Posterior vena cava (tissue), 2 donors: ENCODE results near the gene CCND1. TPM values are rescaled to one million over a fixed set of nuclear protein-coding genes. Genes with fewer than 3 reads are reported as not detected.

Experiments used
- DNase-seq: peaks from one replicate; pipeline ENCODE4 v3.0.0-alpha.2; 2020; ENCODE audit warnings: low spot score
- intact Hi-C, 2 donors: fragments of 100-400 bp; cut with DNase I; formaldehyde crosslinking; loops; one replicate each; pipeline versions ENCODE4 v1.14.1 to v1.14.2; 2022 to 2023
- total RNA-seq, 2 donors: library from RNA; stranded (reverse); fragmentation: NEBNext Ultra II Directional; extraction: Animal tissue kit (Norgen Biotek cat#: 25700); gene quantifications; one replicate each; pipeline ENCODE4 v1.2.1, GENCODE V29; 2021
- donor health status: DM: yes; HTN: yes; CAD: no.
- donor health status: DM: yes; HTN: yes; CAD: no.

Gene CCND1
- total RNA-seq, 2 donors from 2014 or later: 65.8 to 100 TPM

DNA sequence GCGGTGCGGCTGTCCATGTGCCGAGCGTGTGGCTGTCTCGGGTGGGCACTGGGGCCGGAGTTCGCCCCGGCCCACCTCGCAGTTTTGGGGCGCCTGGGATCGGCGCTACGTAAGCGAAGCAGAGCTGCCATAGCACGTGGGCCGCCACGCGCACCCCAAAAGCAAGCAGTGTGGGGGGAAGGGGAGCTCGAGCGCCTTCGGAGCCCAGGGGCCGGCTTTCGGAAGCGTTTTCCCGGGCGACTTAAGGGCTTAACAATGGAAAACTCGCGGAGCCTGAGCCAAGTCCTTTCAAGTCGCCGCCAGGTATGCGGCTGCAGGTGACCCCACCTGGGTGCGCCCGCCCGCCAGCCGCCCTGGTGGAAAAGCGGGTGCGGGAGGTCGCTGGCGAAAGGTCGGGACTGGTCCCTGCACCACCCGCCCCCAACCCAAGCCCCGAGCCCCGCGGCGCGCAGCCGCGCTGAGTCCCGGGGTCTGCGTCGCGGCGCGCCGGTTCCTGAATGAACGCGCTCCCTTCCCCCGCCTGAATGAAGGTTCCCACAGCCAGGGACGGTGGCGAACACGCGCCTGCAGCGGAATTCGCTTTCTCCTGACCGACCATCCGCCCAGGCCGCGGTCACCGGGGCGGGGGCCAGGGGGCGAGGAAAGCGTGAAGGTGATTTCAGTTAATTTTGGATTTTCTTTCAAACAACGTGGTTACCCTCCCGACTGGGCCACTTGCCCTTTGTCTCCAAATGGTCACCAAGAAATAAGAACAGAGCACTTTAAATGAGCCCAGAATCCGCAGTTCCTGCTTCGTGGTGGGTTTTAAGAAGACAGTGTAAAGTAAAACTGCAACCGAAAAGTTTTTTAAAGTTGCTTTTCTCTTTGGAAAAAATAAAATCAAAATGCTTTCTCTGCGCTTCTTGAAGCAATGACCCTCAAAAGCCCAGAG is 2.8 kb upstream of the CCND1 start:
- DNase-seq: peak; percentile 85
- intact Hi-C loops: no loop called here

DNA sequence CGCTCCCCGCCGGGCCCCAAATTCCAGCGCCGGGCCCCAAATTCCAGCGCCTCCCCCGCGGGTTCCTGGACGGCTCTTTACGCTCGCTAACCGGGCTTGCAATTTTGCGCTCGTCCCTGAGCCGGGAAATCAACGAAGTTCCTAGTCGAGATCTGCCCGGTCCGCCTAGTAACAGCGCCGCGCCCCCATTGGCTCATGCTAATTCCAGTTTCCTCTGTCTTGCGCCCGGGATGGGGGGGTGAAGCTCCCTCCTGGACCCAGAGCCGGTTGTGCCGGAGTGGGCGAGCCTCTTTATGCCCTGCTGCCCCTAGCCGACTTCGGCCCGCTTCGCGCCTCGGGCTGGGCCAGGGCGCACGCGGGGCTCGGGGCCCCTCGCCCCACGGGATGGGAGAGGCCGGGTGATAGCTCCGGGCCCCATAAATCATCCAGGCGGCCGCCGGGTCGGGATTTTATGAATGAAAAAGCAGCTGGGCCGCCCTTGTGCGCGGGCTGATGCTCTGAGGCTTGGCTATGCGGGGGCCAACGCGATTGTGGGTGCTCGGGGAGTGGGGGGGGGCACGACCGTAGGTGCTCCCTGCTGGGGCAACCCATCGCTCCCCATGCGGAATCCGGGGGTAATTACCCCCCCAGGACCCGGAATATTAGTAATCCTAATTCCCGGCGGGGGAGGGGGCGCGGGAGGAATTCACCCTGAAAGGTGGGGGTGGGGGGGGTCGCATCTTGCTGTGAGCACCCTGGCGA is 1.8 kb upstream of the CCND1 start:
- DNase-seq: peak; percentile 98
- intact Hi-C loops: no loop called here

DNA sequence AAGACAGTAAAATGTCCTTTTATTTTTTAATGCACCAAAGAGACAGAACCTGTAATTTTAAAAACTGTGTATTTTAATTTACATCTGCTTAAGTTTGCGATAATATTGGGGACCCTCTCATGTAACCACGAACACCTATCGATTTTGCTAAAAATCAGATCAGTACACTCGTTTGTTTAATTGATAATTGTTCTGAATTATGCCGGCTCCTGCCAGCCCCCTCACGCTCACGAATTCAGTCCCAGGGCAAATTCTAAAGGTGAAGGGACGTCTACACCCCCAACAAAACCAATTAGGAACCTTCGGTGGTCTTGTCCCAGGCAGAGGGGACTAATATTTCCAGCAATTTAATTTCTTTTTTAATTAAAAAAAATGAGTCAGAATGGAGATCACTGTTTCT is 1.1 kb upstream of the CCND1 start:
- intact Hi-C loops: loop anchor here (2.0 to 5.0 kb wide), 3 partner anchors 343 to 537 kb away; partner anchors contain the start of gene MYEOV (in 1 of the 2)
- no peak for DNase-seq

DNA sequence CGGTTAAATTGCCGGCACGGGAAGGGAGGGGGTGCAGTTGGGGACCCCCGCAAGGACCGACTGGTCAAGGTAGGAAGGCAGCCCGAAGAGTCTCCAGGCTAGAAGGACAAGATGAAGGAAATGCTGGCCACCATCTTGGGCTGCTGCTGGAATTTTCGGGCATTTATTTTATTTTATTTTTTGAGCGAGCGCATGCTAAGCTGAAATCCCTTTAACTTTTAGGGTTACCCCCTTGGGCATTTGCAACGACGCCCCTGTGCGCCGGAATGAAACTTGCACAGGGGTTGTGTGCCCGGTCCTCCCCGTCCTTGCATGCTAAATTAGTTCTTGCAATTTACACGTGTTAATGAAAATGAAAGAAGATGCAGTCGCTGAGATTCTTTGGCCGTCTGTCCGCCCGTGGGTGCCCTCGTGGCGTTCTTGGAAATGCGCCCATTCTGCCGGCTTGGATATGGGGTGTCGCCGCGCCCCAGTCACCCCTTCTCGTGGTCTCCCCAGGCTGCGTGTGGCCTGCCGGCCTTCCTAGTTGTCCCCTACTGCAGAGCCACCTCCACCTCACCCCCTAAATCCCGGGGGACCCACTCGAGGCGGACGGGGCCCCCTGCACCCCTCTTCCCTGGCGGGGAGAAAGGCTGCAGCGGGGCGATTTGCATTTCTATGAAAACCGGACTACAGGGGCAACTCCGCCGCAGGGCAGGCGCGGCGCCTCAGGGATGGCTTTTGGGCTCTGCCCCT is 529 bp upstream of the CCND1 start:
- peak; percentile 81 for DNase-seq
- intact Hi-C loops: loop anchor here (2.0 to 5.0 kb wide), 3 partner anchors 343 to 538 kb away; partner anchors contain the start of gene MYEOV (in 1 of the 2)

DNA sequence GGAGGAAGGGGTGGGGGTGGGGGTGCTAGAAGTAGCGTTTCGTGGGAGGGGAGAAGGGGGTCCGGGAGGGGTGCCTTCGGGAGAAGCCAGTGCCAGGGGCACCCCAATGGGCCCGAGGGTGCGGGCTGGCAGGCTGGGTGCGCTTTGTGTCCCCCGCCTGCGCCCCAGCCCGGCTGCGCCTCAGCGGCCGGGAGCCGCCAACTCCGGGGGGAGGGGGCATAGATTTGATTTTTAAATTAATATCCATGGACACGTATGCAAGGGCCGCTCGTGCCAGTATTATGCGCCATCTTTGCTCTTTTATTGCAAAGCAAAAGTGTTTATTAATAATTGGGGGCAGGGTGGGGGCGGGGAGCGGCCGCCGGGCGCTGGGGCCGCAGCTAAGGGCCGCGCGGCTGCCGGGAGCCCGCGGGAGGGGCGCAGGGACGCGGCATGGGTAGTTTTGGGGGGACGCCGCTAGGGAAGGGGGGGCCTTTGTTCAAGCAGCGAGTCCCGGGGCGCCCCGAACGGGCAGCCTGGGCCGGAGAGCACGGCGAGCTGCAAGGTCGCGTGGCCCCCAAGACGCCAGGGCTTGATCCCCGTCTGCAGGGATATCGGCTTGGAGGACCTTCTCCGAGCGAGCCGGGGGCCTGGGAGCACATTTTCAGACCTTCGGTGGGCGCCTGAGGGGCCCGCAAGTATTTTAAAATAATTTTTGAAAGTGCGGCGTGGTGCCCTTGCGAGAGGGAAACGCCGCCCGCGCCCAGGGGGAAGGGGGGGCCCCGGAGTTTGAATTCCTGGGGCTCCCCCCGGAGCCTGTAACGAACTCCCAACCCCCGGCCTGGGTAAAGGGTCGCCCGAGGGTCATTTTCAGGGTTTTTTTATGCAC is 959 bp downstream of the CCND1 start:
- intact Hi-C loops: loop anchor here (2.0 to 5.0 kb wide), 3 partner anchors 345 to 539 kb away; partner anchors contain the start of gene MYEOV (in 1 of the 2)
- DNase-seq: peak; percentile 78

DNA sequence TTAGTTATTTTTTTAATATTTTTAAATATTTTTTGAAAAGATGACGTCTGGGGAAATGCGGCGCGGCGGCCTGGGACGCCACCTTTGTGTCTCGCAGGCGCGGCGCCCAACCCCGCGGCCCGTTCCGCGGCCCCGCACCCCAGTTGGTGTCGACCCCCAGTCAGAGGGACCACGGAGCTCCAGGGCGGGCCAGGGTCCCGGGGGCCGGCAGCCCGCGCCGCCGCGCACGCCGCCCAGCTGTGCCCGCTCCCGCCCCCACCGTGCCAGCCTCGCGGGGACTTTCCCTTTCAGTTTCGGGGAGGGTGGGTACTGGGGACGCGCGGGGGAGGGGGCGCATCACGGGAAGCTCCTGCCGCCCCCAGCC is 1.6 kb downstream of the CCND1 start:
- intact Hi-C loops: loop anchor here (2.0 to 5.0 kb wide), 3 partner anchors 345 to 540 kb away; partner anchors contain the start of gene MYEOV (in 1 of the 2)
- peak; percentile 83 for DNase-seq

DNA sequence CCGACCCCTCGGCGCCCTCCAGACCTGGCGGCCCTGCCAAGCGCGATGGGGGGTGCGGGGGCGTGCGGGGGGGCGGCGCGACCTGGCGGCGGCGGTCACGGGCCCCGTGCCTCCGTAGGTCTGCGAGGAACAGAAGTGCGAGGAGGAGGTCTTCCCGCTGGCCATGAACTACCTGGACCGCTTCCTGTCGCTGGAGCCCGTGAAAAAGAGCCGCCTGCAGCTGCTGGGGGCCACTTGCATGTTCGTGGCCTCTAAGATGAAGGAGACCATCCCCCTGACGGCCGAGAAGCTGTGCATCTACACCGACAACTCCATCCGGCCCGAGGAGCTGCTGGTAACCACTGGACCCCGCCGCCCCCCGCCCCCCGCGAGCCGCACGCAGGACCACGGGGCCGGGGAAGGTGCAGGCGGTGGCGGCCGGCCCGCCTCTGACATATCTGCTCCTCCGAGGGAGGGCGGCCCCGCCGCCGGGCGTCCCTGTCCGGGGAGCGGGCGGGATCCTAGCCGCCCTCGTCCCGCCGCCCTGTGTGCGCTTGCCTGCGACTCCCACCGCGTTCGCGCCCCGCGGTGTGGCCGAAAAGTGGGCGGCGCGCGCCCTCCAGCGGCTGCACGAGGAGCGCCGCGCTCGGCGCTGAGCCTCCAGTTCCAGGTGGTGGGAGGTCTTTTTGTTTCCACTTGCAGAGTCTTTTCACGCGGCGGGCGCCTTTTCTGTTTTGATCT is 2.1 kb downstream of the CCND1 start:
- DNase-seq: peak; percentile 94
- intact Hi-C loops: loop anchor here (2.0 to 5.0 kb wide), 3 partner anchors 346 to 540 kb away; partner anchors contain the start of gene MYEOV (in 1 of the 2)

DNA sequence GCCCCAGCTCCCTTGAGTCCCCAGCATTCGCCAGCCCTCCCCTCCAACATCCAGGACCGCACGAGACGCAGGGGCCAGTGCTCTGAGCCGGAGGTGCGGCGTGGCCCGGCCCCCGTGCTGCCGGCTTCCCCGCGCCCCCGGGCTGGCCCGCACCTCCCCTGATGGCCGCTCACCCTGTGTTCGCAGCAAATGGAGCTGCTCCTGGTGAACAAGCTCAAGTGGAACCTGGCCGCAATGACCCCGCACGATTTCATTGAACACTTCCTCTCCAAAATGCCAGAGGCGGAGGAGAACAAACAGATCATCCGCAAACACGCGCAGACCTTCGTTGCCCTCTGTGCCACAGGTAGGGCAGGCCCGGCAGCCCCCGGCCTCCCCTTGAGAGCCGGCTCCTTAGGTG is 2.7 kb downstream of the CCND1 start:
- intact Hi-C loops: loop anchor here (2.0 to 5.0 kb wide), 3 partner anchors 346 to 541 kb away; partner anchors contain the start of gene MYEOV (in 1 of the 2)
- peak; percentile 80 for DNase-seq

DNA sequence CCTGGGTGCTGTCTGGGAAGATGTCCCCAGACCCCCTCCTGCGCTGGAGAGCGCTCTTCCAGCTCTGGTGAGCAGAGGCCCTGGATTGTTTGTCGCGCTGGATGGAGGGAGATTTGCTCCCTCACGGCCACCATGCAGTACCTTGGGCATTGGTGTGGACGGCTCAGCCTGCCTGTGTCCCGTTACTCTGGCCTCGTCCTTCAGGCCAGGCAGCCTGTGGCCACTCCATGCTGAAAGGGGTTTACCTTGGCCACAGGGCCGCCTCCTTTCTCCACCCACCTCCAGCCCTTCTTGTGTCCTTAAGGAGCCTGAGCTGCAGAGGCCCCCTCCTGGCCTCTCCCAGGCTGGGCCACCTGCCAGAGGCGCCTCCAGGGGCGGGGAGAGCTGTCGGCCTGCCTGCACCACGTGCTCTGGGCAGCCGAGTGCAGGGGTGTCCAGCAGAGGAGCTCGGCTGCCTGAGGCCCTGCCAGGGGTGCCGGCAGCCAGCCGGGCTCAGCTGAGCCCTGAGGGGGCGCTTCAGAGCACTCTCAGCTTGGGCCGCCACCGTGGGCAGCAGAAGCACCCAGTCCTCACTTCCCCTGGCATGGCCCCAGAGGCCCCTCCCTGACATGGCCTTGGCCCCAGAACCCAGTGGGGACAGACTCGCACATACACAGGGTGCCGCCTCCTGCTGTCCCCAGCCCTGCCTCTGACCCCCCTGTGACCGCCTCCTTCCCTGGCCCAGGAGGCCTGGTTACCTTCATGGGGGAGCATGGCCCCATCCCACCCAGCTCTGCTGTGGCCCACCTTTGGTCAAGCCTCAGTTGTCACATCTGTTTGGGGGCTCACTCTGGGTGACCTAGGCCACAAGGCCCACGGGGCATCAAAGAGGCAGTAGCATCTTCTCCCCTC is 3.4 kb downstream of the CCND1 start:
- intact Hi-C loops: loop anchor here (5.0 kb wide), 2 partner anchors 347 to 352 kb away; partner anchors contain the start of gene MYEOV (in 1 of the 2)
- peak; percentile 89 for DNase-seq

DNA sequence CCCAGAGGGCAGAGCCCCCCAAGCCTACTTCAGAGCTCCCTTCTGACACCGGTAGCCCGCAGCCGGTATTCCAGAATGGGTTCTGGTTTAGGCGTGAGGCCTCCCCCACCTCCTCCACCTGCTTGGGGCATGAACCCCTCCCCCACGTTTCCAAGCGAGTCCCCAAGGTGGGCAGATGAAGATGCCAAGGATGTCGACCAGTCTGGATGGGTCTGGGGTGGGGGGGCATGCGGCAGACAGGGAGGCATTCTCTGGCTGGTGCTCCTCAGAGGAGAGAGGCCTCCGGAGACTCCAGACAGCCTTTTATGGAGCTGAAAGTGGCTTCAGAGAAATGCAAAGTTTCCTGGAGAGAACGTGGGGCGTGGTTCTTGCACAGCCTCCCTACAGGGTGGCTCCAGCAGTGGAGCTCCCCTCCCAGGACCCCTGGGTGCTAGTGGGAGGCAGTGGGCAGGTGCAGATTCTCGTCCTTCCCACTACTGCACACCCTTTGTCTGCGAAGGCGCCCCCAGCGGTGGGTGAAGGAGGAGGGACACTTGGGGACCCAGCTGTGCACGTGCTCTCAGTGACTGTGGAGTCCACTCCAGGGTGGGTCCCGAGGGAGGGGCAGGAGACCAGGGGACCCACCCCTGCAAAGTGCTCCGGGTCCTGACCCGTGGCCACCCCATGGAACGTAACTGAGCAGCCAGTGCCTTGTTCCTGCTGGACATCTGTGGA is 4.2 kb downstream of the CCND1 start:
- intact Hi-C loops: loop anchor here (5.0 kb wide), 2 partner anchors 348 to 353 kb away; partner anchors contain the start of gene MYEOV (in 1 of the 2)
- peak; percentile 68 for DNase-seq

DNA sequence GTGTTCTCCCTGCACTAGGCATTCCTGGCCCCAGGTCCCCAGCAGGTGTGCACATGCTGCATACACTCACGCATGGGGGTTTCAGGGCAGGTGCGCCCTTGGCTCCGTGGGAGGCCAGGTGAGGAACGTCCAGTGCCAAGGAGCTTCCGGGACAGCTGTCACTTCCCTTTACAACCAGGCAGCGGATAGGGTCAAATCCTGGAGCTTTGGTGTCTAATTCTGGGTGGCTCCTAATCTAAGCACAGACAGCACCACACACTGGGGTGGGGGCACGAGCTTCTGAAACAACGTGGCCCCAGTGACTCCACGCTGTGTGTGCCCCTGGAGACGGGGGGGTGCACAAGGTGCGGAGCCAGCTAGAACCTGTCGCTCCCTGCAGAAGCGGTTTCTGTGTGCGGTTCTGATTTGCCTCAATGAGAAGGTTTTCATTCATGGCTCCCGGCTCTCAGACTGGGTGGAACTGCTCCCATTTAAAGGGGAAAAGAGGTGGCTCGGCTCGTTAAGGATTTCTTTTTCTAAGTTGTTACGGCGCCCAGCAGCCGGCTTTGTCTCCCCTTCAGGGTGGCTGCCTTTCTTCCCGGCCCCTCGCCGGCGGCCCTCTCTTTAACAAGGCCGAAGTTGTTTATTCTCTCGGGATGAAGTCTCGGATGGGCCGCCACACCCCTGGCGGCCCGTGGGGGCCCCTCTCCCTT is 5.0 kb downstream of the CCND1 start:
- intact Hi-C loops: no loop called here
- peak; percentile 71 for DNase-seq

DNA sequence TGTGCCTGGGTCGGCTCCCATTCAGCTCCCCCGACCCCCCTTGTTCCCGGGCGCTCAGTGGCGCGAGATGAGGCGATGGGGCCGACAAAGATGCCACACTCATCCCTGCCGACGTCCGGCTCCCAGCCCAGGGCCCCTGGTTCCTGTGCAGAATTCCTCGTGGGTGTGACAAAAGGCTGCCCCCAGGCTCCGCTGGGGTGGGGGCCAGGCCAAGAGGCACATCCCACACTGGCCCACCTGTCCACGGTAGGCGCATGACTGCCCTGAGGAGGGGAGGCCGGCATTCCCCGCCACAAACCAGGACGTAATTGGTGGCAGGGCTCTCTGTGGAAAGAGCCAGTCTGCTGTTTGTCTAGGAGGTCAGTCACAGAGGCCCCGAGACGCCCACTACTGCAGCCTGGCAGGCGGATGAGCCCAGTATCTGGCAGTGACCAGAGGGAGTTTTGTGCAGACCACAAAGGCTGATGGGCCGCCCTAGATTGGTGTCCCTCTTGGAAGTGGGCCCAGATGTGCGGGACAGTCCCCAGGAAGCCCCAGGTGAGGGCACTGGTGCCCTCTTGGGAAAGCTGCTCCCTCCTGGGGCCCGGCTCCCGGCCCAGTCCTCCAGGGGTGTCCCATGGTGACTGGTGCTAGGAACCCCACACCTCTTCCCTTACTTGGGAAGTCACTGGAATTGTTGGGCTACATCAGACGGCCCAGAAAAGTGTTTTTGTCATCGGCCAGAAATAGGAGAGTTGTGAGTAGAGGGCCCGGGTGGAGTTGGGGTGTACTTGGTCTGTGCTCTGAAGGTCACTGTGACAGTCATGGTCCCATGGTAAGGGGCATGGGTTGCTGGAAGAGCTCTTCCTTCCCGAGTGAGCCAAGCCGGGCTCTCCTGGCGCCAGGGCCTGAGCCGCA is 5.8 kb downstream of the CCND1 start:
- intact Hi-C loops: no loop called here

DNA sequence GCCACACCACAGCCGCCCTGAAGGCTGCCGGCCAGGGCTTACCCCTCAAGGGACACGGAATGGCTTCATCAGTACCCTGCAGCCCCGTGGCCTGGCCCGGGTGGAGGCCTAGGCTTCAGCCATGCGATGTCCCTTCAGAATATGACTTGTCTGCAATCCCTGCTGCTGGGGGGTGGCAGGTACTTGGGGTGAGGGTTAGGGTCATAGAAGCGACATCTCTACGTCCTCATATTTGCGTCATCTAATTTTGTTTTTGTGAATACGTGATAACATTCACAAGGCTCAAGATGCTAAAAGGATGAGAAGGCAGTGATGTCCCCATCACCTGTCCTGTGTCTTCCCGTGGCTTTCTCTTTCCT is 6.4 kb downstream of the CCND1 start:
- intact Hi-C loops: no loop called here
- peak; percentile 79 for DNase-seq

More for the DNA sequence above, 5.8 kb downstream of the CCND1 start:
- DNase-seq: peak; percentile 79

DNA sequence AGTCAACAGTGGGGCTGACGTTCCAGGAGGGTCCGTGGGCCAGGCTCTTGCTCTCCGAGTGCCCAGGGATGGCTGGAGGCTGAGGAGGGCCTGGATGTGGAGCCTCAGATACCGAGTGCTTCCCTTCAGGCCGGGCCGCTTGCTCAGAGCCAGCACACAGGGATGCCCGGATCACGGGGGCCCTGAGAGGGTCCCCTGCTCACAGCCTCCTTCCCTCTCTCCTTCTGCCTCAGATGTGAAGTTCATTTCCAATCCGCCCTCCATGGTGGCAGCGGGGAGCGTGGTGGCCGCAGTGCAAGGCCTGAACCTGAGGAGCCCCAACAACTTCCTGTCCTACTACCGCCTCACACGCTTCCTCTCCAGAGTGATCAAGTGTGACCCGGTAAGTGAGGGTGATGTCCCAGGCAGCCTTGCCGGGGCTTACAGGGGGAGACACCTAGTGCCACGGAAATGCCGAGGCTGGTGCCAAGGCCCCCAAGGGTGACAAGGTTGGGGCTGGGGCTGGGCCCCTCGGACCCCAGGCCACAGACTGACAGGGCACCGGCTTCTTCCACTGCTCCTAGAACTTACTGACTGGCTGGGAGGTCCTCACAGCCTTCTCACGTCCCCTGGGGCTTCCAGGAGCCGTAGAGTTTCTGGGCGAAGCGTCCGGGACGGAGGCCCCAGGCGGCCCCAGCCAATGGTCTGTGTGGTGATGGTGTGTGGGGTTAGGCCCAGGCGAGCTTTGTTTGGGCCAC is 7.0 kb downstream of the CCND1 start:
- intact Hi-C loops: no loop called here
- peak; percentile 77 for DNase-seq
